Measurements from ENCODE around the gene FOXN3. TPM values are rescaled to one million over a fixed set of nuclear protein-coding genes. Genes with fewer than 3 reads are reported as not detected.

The FOXN3 gene
- total RNA-seq, 2 donors from 2014 or later, result 141 to 150 TPM

DNA sequence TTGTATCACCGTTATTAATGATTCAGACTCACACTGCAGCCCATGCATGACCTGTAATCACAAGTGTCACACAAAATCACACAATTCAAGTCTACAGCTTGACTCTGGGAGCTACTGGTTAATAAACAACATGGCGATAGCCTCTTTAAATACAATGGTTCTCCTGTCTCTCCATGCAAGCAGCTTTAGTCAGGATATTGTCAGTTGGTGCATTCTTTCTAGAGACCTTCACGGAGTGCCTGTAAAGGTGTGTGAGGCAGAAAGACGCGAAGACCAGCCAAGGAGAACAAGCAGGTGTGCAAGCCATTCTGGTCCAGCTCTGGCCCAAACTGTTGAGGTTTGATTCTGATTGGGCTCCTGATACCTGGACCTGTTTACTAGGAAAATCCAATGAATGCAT is 40.0 kb upstream of the FOXN3 start:
- H3K4me3 ChIP-seq, result no peak overlapping the region
- H3K27me3 ChIP-seq (replicated peaks; ENCODE audit: insufficient read depth), result no peaks in the 10 kb centered on the region
- H3K9me3 ChIP-seq, result no peaks in the 10 kb centered on the region
- TF ChIP-seq, protein P1, sequence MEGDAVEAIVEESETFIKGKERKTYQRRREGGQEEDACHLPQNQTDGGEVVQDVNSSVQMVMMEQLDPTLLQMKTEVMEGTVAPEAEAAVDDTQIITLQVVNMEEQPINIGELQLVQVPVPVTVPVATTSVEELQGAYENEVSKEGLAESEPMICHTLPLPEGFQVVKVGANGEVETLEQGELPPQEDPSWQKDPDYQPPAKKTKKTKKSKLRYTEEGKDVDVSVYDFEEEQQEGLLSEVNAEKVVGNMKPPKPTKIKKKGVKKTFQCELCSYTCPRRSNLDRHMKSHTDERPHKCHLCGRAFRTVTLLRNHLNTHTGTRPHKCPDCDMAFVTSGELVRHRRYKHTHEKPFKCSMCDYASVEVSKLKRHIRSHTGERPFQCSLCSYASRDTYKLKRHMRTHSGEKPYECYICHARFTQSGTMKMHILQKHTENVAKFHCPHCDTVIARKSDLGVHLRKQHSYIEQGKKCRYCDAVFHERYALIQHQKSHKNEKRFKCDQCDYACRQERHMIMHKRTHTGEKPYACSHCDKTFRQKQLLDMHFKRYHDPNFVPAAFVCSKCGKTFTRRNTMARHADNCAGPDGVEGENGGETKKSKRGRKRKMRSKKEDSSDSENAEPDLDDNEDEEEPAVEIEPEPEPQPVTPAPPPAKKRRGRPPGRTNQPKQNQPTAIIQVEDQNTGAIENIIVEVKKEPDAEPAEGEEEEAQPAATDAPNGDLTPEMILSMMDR (IDR thresholded peaks at IDR 0.05), result no peak
- peaks cover 0 to 8% of the 10 kb centered on the region in 2 donors for H3K4me1 ChIP-seq (ENCODE audit: control insufficient read depth in 1 of 2, low read depth in 2 of 2)
- DNase-seq (ENCODE audit: low spot score) (no peak), ATAC-seq (ENCODE audit: insufficient number of reproducible peaks, low FRiP score, low read depth) (no peak)
- H3K27ac ChIP-seq, result no peak overlapping the region
- H3K36me3 ChIP-seq, result no peaks in the 10 kb centered on the region

DNA sequence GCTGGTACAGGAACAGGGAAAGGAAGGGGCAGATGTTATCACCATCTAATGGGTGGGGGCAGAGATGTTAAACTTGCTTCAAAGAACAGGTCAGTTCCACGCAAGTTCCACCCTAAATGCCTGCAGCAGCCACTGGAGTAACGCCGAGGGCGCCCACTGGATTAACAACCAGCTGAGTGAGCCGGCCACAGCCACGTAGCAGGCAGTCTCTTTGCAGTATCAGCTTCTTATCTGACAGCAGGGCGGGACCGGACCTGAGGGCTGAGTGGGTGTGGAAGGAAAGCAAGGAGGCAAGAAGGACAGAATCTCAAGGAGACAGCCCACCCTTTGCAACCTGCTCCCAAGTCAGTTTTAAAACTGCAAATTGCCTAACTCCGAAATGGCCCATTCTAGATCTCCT is 38.4 kb upstream of the FOXN3 start:
- Histone ChIP-seq H3K27ac (no peak overlapping the region), H3K9me3 (no peaks in the 10 kb centered on the region), H3K36me3 (no peaks in the 10 kb centered on the region), H3K4me1 (ENCODE audit: control insufficient read depth in 1 of 2, low read depth in 2 of 2) (no peaks in the 10 kb centered on the region), H3K4me3 (no peak overlapping the region), H3K27me3 (replicated peaks; ENCODE audit: insufficient read depth) (no peaks in the 10 kb centered on the region)
- DNase-seq (ENCODE audit: low spot score) (no peak), ATAC-seq (ENCODE audit: insufficient number of reproducible peaks, low FRiP score, low read depth) (no peak)
- TF ChIP-seq, protein P1 (IDR thresholded peaks at IDR 0.05), result no peak

DNA sequence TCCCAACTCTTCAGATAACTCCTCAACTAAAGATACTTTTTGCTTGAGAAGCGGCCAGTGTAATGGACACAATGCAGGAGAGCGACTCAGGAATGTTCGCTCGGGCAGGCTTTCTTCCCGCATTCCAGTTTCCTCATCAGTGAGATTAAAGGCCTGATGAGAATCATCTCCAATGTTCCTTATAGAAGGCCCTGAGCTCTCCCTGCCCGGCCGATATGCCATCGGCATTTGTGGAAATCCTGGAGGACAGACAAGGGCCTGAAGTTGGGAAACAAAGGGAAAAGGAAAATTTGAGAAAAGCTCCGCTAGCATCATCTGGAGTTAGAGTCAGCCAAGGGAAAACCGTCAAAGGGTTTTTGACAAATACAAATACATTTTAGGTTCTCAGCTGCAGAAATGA is 38.0 kb upstream of the FOXN3 start:
- Histone ChIP-seq H3K9me3 (no peaks in the 10 kb centered on the region), H3K4me1 (ENCODE audit: control insufficient read depth in 1 of 2, low read depth in 2 of 2) (no peaks in the 10 kb centered on the region), H3K36me3 (no peaks in the 10 kb centered on the region), H3K27ac (no peak overlapping the region), H3K27me3 (replicated peaks; ENCODE audit: insufficient read depth) (no peaks in the 10 kb centered on the region), H3K4me3 (no peak overlapping the region)
- DNase-seq (ENCODE audit: low spot score), result no peak
- TF ChIP-seq, protein P1 (IDR thresholded peaks at IDR 0.05), result no peak
- no peak for ATAC-seq (ENCODE audit: insufficient number of reproducible peaks, low FRiP score, low read depth)

DNA sequence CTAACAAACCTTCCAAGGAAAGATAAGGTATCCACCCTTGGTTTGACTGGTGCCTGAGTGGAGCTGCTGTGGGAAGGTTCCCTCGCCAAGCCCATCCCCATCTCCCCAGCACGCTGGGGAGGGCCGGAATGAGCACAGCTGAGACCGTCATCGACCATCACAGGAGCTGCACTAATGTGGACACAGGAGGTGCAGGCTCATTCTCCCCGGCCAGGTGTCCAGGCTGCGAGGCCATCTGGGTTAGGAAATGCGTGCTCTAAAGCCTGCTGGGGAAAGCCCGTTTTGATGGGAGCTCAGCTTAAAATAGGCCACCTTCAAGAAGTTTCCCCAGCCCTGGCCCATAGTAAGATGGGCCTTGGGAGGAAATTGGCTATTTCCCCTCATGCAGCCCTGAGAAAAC is 35.2 kb upstream of the FOXN3 start:
- Histone ChIP-seq H3K36me3 (no peaks in the 10 kb centered on the region), H3K4me1 (ENCODE audit: control insufficient read depth in 1 of 2, low read depth in 2 of 2) (no peaks in the 10 kb centered on the region), H3K27ac (no peak overlapping the region), H3K27me3 (replicated peaks; ENCODE audit: insufficient read depth) (no peaks in the 10 kb centered on the region), H3K4me3 (no peak overlapping the region), H3K9me3 (no peaks in the 10 kb centered on the region)
- DNase-seq (ENCODE audit: low spot score), result no peak
- TF ChIP-seq, protein P1 (IDR thresholded peaks at IDR 0.05), result no peak
- ATAC-seq (ENCODE audit: insufficient number of reproducible peaks, low FRiP score, low read depth), result no peak

DNA sequence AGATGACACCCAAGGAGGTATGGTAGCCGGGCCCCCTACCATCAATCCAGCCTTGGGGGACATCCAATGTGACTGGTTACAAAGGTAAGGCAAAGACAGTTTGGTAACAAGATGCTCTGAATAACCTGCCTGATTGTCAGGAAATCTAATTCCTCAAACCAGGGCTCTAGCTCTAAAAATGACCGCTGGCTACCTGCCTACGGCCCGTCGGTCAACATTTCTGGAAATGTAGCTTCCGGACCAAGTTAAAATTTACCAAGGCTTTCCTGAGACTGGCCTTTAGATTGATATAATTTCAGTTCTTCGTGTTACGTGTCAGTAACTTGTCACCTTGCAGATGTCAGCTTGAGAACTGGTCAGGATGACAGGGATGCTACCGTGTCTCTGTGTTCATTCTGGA is 34.2 kb upstream of the FOXN3 start:
- TF ChIP-seq, protein P1 (IDR thresholded peaks at IDR 0.05), result no peak
- no peak for DNase-seq (ENCODE audit: low spot score)
- H3K36me3 ChIP-seq, result no peaks in the 10 kb centered on the region

More for the DNA sequence above, 34.2 kb upstream of the FOXN3 start:
- Histone ChIP-seq H3K27ac (no peak overlapping the region), H3K9me3 (no peaks in the 10 kb centered on the region), H3K4me3 (no peak overlapping the region), H3K27me3 (replicated peaks; ENCODE audit: insufficient read depth) (no peaks in the 10 kb centered on the region), H3K4me1 (ENCODE audit: control insufficient read depth in 1 of 2, low read depth in 2 of 2) (no peaks in the 10 kb centered on the region)
- no peak for ATAC-seq (ENCODE audit: insufficient number of reproducible peaks, low FRiP score, low read depth)
